ENCODE data around the gene PTPRJ. TPM values are rescaled to one million over a fixed set of nuclear protein-coding genes. Genes with fewer than 3 reads are reported as not detected.
"Not testable (repeated sequence)": the region's sequence is repeated elsewhere in the genome, so short reads cannot be mapped to it uniquely, and the experiment has no call there.

Gene PTPRJ
- 10 to 100 TPM; 14.6 to 15.7 (median 14.7) TPM for total RNA-seq

DNA sequence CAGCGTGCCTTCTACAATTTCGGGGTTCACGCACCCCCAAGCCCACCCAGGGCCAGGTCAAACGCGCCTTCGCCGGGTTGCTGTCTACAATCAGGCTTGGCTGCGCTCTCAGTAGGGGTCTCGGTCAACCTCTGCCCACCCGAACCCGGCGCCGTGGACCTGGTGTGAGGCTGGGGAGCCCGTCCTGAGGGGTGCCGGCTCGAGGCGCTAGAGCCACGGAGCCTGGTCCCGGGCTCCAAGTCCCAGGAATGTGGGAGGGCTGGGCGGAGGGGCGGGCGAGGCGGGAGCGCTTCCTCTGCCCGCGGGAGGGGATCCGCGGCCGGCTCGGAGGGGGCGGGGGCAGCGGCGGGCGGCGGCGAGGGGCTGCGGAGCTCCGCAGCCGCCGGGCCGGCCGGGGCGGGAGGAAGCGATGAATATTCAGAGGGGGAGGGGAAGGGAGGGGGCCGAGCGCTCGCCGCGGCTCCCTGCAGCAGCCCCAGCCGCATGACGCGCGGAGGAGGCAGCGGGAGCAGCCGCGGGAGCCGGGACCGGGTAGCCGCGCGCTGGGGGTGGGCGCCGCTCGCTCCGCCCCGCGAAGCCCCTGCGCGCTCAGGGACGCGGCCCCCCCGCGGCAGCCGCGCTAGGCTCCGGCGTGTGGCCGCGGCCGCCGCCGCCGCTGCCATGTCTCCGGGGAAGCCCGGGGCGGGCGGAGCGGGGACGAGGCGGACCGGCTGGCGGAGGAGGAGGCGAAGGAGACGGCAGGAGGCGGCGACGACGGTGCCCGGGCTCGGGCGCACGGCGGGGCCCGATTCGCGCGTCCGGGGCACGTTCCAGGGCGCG, at the start of gene PTPRJ:
Gene PTPRJ (plus strand): TSS at position 472 of the 819 bp plus-strand sequence. CDS start 354 bp downstream, outside the sequence.
- intact Hi-C loops (cut with DNase I; ENCODE audit: low total_unique reads) = no loop called here
- Histone ChIP-seq H3K27ac (peak within 1 kb of the TSS; percentile 82 to 83), H3K9me3 (no peaks in the 10 kb centered on the region), H3K36me3 (no peaks in the 10 kb centered on the region), H3K27me3 (no peaks in the 10 kb centered on the region), H3K4me3 (peak within 1 kb of the TSS; percentile 79 to 95 (median 81)), H3K4me1 (peaks cover 0 to 8% of the 10 kb centered on the region in 2 donors)
- TF ChIP-seq, protein P1, sequence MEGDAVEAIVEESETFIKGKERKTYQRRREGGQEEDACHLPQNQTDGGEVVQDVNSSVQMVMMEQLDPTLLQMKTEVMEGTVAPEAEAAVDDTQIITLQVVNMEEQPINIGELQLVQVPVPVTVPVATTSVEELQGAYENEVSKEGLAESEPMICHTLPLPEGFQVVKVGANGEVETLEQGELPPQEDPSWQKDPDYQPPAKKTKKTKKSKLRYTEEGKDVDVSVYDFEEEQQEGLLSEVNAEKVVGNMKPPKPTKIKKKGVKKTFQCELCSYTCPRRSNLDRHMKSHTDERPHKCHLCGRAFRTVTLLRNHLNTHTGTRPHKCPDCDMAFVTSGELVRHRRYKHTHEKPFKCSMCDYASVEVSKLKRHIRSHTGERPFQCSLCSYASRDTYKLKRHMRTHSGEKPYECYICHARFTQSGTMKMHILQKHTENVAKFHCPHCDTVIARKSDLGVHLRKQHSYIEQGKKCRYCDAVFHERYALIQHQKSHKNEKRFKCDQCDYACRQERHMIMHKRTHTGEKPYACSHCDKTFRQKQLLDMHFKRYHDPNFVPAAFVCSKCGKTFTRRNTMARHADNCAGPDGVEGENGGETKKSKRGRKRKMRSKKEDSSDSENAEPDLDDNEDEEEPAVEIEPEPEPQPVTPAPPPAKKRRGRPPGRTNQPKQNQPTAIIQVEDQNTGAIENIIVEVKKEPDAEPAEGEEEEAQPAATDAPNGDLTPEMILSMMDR (IDR thresholded peaks at IDR 0.05) = no peak
- TF ChIP-seq POLR2A (IDR thresholded peaks at IDR 0.05) = no peak
- TF ChIP-seq POLR2AphosphoS5 (IDR thresholded peaks at IDR 0.05) = no peak
- DNase-seq (ENCODE audit: low spot score in 2 of 2) = peak; percentile 30 to 64

DNA sequence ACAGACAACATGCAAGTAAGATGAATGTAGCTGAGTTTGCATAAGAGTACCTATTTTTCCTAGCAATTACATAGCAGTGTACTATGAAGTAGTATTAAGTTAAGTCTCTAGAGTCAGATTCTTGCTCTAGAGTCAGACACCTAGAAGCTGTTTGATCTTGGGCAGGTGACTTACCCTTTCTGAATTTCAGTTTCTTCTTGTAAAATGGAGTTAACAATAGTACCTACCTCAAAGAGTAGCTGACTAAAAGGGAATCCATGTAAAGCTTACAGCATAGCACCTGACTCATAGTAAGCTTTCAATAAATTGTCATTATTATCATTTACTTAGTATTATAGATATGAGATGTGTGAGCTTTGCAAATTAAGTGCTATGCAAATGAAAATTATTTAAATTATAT, 47.8 kb upstream of the PTPRJ start:
- no peak for TF ChIP-seq POLR2AphosphoS5 (IDR thresholded peaks at IDR 0.05)
- TF ChIP-seq POLR2A (IDR thresholded peaks at IDR 0.05) = no peak
- TF ChIP-seq, protein P1 (IDR thresholded peaks at IDR 0.05) = no peak
- Histone ChIP-seq H3K4me1 (no peaks in the 10 kb centered on the region), H3K4me3 (no peak overlapping the region), H3K36me3 (no peaks in the 10 kb centered on the region), H3K27ac (no peak overlapping the region), H3K9me3 (no peaks in the 10 kb centered on the region), H3K27me3 (no peaks in the 10 kb centered on the region)
- no peak for DNase-seq (ENCODE audit: low spot score in 2 of 2)
- intact Hi-C loops (cut with DNase I; ENCODE audit: low total_unique reads) = loop anchor here (10.0 kb wide), 1 partner anchor 172 kb away; no protein-coding TSS in a partner anchor

DNA sequence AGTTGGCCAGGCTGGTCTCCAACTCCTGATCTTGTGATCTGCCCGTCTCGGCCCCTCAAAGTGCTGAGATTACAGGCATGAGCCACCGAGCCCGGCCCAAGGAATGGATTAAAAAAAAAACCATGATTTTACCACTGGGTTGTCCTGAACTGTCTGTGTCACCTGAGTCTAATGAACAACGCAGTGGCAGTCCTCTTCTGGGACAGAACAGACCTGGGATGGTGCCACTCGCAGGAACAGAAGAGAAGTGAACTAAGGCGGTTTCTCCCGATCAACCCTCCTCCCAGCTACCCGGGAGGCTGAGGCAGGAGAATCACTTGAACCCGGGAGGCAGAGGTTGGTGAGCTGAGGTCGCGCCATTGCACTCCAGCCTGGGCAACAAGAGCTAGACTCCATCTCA, 46.6 kb upstream of the PTPRJ start:
- not testable (repeated sequence) for H3K4me3 ChIP-seq; H3K4me1 ChIP-seq; DNase-seq (ENCODE audit: low spot score in 2 of 2); H3K27me3 ChIP-seq; H3K9me3 ChIP-seq; H3K27ac ChIP-seq; H3K36me3 ChIP-seq
- intact Hi-C loops (cut with DNase I; ENCODE audit: low total_unique reads) = loop anchor here (10.0 kb wide), 1 partner anchor 171 kb away; no protein-coding TSS in a partner anchor

DNA sequence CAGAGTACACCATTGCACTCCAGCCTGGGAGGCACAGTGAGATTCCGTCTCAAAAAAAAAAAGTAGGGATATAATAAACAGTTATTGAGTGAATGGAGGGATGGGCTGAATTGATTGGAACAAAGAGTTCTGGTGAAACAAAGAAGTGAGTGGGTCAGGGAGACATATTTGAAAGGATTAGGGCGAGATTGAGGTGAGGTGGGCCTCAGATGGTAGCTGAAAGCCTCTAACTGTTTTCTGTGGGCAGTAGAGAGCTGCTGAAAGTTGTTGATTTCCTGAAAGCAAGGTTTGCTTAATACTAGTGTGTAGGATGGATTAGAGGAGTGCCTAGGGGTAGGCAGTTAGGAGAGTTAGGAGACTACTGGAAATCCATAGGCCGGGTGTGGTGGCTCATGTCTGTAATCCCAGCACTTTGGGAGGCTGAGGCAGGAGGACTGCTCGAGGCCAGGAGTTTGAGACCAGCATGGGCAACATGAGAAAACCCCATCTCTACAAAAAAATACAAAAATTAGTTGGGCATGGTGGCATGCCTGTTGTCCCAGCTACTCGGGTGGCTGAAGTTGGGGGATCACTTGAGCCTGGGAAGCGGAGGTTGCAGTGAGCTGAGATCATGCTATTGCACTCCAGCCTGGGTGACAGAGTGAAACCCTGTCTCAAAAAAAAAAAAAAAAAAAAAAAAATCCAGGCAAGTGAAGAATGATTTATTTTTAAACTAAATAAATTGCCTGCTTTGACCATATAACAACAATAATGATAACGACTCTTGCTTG, 41.4 kb upstream of the PTPRJ start:
- H3K4me3 ChIP-seq = no peak overlapping the region
- no peaks in the 10 kb centered on the region for H3K36me3 ChIP-seq
- intact Hi-C loops (cut with DNase I; ENCODE audit: low total_unique reads) = loop anchor here (10.0 kb wide), 1 partner anchor 166 kb away; no protein-coding TSS in a partner anchor
- H3K4me1 ChIP-seq = no peaks in the 10 kb centered on the region
- H3K27ac ChIP-seq = no peak overlapping the region
- no peaks in the 10 kb centered on the region for H3K9me3 ChIP-seq
- DNase-seq (ENCODE audit: low spot score in 2 of 2) = no peak
- TF ChIP-seq POLR2A (IDR thresholded peaks at IDR 0.05) (no peak), POLR2AphosphoS5 (IDR thresholded peaks at IDR 0.05) (no peak)
- TF ChIP-seq, protein P1 (IDR thresholded peaks at IDR 0.05) = no peak
- H3K27me3 ChIP-seq = no peaks in the 10 kb centered on the region

DNA sequence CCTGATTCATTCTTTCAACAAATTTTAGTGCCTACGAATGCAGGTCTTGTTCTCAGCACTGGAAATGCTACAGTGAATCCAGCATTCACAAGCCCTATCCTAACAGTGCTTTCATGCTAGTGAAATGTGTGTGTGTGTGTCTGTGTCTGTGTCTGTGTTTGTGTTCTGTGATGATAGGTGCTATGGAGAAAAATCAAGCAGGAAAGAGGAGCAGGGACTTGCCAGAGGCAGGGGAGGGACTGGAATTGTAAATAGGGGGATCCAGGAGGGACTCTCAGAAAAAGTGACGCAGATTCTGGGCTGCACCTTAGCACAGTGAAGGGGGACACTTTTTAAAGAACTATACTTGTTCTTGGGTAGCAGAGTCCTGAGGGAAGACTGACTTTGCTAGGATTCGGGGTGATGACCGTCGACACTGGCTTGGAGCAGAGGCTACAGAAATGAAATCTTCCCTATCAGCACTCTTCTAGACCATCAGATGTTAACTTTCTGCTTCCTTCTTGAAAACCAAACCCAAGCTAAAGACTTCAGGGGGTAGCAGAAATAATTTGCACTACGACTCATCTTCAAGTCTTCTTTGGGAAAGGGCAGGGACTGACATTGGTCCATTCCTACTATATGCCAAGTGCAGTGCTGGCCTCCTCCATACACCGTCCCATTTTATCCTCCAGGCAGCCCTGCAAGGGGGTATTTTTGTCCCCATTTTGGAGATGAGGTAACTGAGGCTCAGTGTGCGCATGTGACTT, 39.3 kb upstream of the PTPRJ start:
- H3K27ac ChIP-seq = no peak overlapping the region
- H3K27me3 ChIP-seq = no peaks in the 10 kb centered on the region
- no peak overlapping the region for H3K4me3 ChIP-seq
- H3K9me3 ChIP-seq = no peaks in the 10 kb centered on the region
- H3K36me3 ChIP-seq = no peaks in the 10 kb centered on the region
- TF ChIP-seq, protein P1 (IDR thresholded peaks at IDR 0.05) = no peak
- TF ChIP-seq POLR2A (IDR thresholded peaks at IDR 0.05) (no peak), POLR2AphosphoS5 (IDR thresholded peaks at IDR 0.05) (no peak)
- no peaks in the 10 kb centered on the region for H3K4me1 ChIP-seq
- intact Hi-C loops (cut with DNase I; ENCODE audit: low total_unique reads) = no loop called here
- DNase-seq (ENCODE audit: low spot score in 2 of 2) = no peak

Measured in breast epithelium (tissue), 4 donors.